Forelimb muscle (tissue), 1 donor: ENCODE measurements around the gene ZNHIT1. TPM values are rescaled to one million over a fixed set of nuclear protein-coding genes. Genes with fewer than 3 reads are reported as not detected.
A peak's percentile ranks its signal among the peaks of the same experiment; 100 is the strongest.

Experiments
- DNase-seq: peaks from one replicate; pipeline ENCODE4 v3.0.0-alpha.2; 2013; ENCODE audit warnings: low read depth
- polyA plus RNA-seq: library from polyadenylated mRNA; unstranded; fragments of 120-200 nt; gene quantifications from one replicate; pipeline ENCODE4 v1.2.1, GENCODE V29; 2013; ENCODE audit not compliant: insufficient read length

Gene ZNHIT1
- polyA plus RNA-seq, result 46.5 TPM

- peak; percentile 98 for DNase-seq
Measured at GRCh38 chr7:101217388-101218235, at the start of gene ZNHIT1, which contains the start of gene PLOD3. Gene ZNHIT1, plus strand, starts transcription at chr7:101218165. Its CDS starts 31 bp downstream, at chr7:101218196. Gene PLOD3, minus strand, starts transcription at chr7:101217581. Its CDS starts 307 bp downstream, at chr7:101217274.

GRCh38 chr7:101168412-101169049, 49.4 kb upstream of the ZNHIT1 start:
- DNase-seq, result no peak

GRCh38 chr7:101169110-101169837, 48.7 kb upstream of the ZNHIT1 start:
- no peak for DNase-seq

DNA sequence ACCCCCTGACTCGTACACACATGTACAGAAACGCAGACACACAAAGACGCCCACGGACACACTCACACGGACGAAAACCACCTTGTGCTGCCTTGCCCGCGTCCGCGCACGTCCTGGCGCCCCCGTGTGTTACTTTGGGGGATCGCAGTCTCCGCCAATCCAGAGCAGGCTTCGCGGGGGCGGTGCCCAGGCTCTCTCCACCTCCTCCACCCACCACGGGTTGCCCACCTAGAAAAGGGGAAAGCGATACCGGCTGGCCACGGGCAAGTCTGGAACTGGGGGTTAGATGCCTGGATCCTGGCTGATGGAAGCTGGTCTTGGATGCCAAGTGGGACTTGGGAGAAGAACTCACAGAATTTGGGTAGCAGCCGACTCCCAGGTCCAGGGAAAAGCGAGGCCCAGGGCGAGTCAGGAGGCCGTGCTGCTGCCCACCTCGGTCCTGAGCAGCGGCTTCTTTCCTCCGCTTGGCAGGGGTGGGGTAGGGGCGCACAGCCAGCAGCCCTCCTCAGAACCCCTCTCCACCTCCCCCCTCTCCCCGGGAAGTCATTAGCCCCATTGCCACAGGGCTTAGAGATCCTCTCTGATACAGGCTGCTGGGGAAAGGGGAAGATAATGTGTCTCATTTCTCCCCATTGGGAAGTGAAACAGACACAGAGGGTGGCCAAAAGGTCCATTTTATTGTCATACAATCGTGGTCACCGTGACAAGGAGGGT, 48.0 kb upstream of the ZNHIT1 start:
- DNase-seq, result no peak

DNA sequence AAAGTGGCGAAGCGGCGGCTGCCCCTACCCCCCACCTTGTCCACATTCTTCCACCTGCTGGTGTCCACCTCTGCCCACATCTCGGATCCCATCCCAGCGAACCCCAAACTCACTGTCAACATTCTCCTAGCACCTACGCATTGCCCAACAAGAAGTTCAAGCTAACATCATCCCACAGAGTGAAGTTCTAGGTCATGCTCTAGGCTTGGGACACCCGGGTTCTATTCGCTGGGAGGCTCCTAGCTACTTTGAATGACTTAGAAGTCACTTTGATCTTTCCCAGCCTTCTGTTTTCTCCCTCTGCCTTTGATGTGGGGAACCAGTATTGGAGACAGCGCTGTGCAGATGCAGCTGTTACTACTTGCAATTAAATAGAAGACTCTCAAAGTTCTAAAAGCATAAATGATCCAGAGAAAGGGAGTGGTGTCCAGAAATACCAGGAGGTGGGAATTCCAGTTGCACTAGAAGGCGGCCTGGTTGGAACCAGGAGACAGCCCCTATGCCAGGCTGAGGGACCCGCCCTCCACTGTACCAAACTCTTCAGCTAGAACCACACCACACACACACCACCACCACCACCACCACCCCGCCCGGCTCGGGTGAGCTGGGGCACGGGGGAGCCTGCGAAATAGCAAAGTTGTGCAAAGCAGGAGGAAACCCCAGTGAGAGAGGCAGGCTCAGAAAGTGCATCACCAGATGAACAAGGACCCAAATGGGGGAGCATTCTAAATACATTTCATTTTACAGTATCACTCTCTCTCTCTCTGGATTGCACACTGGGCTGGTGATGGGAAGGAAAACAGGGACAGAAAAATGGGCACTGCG, 47.1 kb upstream of the ZNHIT1 start:
- DNase-seq, result no peak

DNA sequence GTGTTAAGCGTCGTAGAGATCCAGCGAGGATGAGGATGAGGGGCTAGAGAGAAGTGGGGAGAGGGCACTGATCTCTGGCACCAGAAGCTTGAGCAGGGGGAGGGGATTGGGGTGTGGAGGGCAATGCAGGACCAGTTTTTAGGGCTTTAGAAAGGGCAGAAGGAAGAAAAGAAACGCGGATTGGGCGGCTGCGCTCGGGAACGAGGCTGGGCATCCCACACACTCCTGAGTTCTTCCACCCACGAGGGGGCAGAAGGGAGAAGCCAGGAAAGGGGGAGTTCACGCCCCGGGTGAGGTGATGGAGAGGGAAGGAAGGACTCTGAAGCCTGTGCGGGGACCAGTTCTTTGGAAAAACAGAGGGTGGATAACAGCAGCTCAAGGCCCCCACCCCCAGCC, 46.5 kb upstream of the ZNHIT1 start:
- no peak for DNase-seq

GRCh38 chr7:101172005-101172853, 45.7 kb upstream of the ZNHIT1 start:
- no peak for DNase-seq

DNA sequence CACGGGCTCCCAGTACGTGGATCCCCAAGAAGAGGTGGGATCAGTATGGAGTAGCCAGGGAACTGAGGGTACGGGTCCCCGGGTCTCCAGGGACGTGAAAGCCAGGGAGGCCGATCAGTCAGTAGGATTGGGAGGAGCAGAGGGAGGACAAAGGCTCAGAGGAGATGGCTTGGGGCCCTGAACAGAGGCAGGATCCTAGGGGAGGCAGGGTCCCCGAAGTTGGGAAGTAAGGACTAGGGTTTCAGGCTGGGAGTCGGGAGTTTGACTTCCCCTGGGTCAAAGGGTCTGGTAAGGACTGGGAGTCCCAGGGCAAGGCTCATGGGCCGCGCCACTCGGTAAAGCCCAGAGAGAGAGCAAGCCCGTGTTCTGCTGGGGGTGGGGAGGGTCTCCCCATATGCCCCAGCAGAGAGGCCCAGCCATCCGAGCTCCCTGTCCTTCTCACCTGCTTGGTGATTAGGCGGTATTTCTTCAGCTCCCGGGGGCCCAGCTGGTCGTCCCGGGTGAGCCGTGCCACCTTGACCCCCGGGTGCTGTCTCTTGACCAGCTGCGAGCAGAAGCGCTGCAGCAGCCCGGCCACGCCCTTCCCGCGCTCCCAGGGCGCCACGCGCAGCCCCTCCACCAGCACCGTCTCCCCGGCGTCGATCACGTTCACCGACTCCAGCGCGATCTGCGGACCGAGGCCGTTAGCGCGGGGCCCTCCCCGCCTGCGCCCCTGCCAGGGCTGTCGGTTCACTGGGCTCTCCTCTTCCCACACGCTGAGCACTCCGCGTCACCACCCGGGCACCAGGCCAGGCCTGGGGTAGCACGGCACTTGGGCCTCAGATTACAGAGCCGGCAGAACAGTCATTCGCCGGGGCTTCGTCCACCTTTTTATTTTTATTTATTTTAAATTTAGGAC, 44.9 kb upstream of the ZNHIT1 start:
- DNase-seq, result no peak

- no peak for DNase-seq
Measured at GRCh38 chr7:101173752-101174244, 44.2 kb upstream of the ZNHIT1 start.

GRCh38 chr7:101174322-101174854, 43.6 kb upstream of the ZNHIT1 start:
- no peak for DNase-seq

DNA sequence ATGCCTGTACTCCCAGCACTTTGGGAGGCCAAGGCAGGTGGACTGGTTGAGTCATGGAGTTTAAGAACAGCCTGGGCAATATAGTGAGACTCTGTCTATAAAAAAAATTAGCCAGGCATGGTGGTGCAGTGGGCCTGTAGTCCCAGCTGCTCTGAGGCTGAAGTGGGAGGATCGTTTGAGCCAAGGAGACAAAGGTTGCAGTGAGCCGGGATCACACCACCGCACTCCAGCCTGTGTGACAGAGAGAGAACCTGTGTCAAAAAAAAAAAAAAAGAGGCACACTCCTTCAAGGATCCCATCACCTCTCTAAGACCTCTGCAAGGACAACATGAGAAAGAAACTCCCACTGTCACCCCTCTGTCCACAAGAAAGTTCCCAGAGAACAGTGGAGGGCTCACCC, 42.3 kb upstream of the ZNHIT1 start:
- no peak for DNase-seq

- no peak for DNase-seq
Measured at GRCh38 chr7:101177644-101178043, 40.3 kb upstream of the ZNHIT1 start.

DNA sequence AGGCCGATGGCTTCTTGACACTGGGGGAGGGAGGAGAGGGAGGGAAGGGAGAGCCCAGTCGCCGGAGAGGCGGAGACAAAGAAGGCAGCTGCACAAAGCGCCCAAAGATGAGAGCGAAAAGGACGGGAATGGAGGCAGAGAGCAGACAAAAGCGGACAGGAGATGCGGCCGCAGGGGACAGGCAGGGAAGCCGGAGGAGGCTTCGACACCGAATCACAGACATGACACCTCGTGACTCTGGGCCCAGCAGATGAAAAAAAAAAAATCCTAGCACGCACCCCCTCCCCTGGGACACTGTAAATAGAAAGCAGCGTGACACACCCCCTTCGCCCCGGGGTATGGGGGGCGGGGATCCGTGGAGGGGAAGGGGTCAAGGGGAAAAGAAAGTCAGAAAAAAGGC, 38.8 kb upstream of the ZNHIT1 start:
- no peak for DNase-seq

GRCh38 chr7:101179713-101180112, 38.3 kb upstream of the ZNHIT1 start:
- no peak for DNase-seq

GRCh38 chr7:101180130-101180755, 37.7 kb upstream of the ZNHIT1 start, which contains the start of gene NAT16:
Gene NAT16, minus strand, starts transcription at chr7:101180293. Its CDS starts 5,486 bp downstream, at chr7:101174807.
- no peak for DNase-seq

GRCh38 chr7:101185258-101185839, 32.6 kb upstream of the ZNHIT1 start:
- no peak for DNase-seq

DNA sequence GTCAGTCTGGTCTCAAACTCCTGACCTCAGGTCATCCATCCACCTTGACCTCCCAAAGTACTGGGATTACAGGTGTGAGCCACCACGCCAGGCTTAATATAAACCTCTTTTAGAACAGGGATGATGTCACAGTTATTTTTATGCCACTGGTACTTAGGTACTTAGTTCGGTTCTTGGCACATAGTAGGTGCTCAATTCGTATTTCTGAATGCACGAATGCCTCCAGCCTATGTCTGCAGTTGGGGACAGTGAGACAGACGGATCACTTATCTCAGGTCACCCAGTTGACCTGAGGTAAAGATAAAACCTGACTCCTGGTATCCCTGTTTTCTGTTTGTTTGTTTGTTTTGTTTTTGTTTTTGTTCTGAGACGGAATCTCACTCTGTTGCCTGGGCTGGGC, 31.8 kb upstream of the ZNHIT1 start:
- DNase-seq, result no peak
